ENCODE measurements around the gene BLID.

DNA sequence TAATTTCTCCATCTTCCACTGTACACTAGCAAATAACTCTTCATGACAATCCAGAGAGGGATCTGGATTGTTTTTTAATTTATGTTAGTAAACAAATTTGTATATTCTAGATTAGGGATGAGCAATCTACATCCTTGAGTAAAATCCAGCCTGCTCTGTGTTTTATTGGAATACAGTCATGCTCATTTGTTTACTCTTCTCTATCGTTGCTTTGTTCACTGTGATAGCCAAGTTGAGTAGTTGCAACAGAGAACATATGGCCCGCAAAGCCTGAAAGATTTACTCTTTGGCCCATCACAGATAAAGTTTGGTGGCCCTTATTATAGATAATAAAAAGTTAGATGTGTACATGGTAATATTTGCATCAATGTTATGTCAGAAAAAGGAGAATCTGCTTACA lies 6.2 kb upstream of the BLID start:
- no peak for TF ChIP-seq CTCF (IDR thresholded peaks at IDR 0.05)
- no peak for TF ChIP-seq EZH2 (IDR thresholded peaks at IDR 0.05)
- TF ChIP-seq EZH2phosphoT487 (IDR thresholded peaks at IDR 0.05): no peak
